ENCODE results near the gene TPCN1. TPM values are rescaled to one million over a fixed set of nuclear protein-coding genes. Genes with fewer than 3 reads are reported as not detected.

TPCN1 gene
- total RNA-seq, 2 donors from 2014 or later, result 18.9 to 30.8 TPM

DNA sequence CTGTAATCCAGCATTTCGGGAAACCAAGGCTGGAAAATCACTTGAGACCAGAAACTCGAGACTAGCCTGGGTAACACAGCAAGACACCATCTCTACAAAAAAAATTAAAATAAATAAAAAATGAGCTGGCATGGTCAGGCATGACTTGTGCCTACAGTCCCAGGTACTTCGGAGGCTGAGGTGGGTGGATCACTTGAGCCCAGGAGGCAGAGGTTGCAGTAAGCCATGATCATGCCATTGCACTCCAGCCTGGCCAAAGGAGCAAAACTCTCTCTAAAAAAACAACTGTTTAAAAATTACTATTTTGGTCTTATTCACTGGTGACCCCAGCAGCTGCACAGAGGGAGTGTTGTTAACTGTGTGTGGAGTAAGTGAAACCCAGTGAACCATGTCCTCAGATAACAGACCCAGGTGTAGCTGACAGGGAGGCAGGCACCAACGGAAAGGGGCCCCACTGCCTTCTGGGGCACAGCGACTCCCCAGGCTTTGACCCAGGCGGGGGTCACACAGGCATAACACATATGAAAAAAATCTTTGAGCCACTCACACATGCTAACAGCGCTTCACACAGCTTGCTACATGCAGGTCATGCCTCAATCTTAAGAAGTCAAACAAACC is 48.1 kb upstream of the TPCN1 start:
- H3K4me3 Mint-ChIP-seq, result no peak overlapping the region
- Histone ChIP-seq H3K36me3 (ENCODE audit: control insufficient read depth, insufficient read depth, low read length) (peaks cover 72% of the 10 kb centered on the region), H3K4me1 (ENCODE audit: control insufficient read depth, insufficient read depth, low read length) (no peaks in the 10 kb centered on the region), H3K9ac (ENCODE audit: extremely low read depth, low read length, poor library complexity, severe bottlenecking) (no peak overlapping the region), H3K27ac (ENCODE audit: low read depth, low read length) (no peak overlapping the region), H3K4me3 (ENCODE audit: low read length) (no peak overlapping the region), H3K27me3 (ENCODE audit: control insufficient read depth, insufficient read depth, low read length, poor library complexity, severe bottlenecking) (no peaks in the 10 kb centered on the region), H3K9me3 (ENCODE audit: control insufficient read depth, low read length) (no peaks in the 10 kb centered on the region)
- DNase-seq, result no peak
- TF ChIP-seq, protein P1, sequence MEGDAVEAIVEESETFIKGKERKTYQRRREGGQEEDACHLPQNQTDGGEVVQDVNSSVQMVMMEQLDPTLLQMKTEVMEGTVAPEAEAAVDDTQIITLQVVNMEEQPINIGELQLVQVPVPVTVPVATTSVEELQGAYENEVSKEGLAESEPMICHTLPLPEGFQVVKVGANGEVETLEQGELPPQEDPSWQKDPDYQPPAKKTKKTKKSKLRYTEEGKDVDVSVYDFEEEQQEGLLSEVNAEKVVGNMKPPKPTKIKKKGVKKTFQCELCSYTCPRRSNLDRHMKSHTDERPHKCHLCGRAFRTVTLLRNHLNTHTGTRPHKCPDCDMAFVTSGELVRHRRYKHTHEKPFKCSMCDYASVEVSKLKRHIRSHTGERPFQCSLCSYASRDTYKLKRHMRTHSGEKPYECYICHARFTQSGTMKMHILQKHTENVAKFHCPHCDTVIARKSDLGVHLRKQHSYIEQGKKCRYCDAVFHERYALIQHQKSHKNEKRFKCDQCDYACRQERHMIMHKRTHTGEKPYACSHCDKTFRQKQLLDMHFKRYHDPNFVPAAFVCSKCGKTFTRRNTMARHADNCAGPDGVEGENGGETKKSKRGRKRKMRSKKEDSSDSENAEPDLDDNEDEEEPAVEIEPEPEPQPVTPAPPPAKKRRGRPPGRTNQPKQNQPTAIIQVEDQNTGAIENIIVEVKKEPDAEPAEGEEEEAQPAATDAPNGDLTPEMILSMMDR (conservative IDR thresholded peaks at IDR 0.05), result no peak
- 79 to 92% methylated on average over 4 to 7 of the region's 7 CpGs for WGBS, 2 experiments (ENCODE audit: insufficient coverage in 1 of 2, insufficient read length in 1 of 2)
- H3K9me3 Mint-ChIP-seq, result no peaks in the 10 kb centered on the region
- no peaks in the 10 kb centered on the region for H3K4me1 Mint-ChIP-seq
- no peaks in the 10 kb centered on the region for H3K27me3 Mint-ChIP-seq (ENCODE audit: insufficient read depth)
- H3K36me3 Mint-ChIP-seq (ENCODE audit: low read depth), result peaks cover 83% of the 10 kb centered on the region
- no peak overlapping the region for H3K27ac Mint-ChIP-seq

DNA sequence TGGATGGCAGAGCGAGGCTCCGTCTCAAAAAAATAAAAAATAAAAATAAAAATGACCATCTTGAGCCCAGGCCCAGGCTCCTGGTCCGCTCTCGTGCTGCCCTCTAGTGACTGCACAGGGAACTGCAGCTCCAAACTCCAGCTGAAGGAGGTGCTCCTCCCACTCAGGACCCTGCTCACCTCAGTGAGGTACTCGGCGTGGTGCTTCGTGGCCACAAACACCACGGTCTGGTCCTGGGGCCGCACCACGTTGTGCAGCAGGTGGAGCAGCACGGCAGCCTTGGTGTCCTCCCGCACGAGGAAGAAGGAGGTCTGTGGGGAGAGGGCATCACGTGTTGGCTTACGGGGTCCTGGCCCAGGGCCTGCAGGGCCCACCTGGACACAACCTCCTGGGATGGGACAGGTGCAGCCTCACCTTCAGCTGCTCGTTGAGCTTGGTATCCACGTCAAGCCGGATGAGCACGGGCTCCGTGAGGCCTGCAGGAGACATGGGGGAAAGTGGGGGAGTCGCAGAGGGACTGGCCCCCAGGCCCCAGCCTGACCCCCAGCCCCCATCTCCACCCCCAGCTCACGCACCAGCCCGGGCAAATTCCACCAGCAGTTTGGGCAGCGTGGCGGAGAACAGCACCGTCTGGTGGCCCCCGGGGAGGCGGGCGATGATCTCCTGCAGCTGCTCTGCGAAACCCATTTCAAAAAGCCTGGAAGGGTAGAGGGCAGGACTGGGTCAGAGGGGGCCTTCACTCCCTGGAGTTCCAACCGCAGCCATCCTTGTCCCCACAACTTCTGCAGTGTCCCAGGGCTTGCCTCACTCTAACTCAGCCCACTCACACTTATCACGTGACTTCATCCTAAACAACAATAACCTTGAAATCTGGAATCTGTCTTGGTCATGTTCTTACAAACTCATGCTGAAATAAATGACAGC is 46.5 kb upstream of the TPCN1 start:
- no peak overlapping the region for H3K9ac ChIP-seq (ENCODE audit: extremely low read depth, low read length, poor library complexity, severe bottlenecking)
- Mint-ChIP-seq H3K4me3 (no peak overlapping the region), H3K27ac (no peak overlapping the region), H3K27me3 (ENCODE audit: insufficient read depth) (no peaks in the 10 kb centered on the region), H3K4me1 (no peaks in the 10 kb centered on the region), H3K9me3 (no peaks in the 10 kb centered on the region), H3K36me3 (ENCODE audit: low read depth) (peaks cover 87% of the 10 kb centered on the region)
- H3K27ac ChIP-seq (ENCODE audit: low read depth, low read length), result no peak overlapping the region
- H3K36me3 ChIP-seq (ENCODE audit: control insufficient read depth, insufficient read depth, low read length), result peaks cover 78% of the 10 kb centered on the region
- TF ChIP-seq, protein P1 (conservative IDR thresholded peaks at IDR 0.05), result peak; percentile 99
- H3K9me3 ChIP-seq (ENCODE audit: control insufficient read depth, low read length), result no peaks in the 10 kb centered on the region
- 76 to 82% methylated on average over 7 to 31 of the region's 32 CpGs for WGBS, 2 experiments (ENCODE audit: insufficient coverage in 1 of 2, insufficient read length in 1 of 2)
- no peak overlapping the region for H3K4me3 ChIP-seq (ENCODE audit: low read length)
- no peaks in the 10 kb centered on the region for H3K4me1 ChIP-seq (ENCODE audit: control insufficient read depth, insufficient read depth, low read length)
- H3K27me3 ChIP-seq (ENCODE audit: control insufficient read depth, insufficient read depth, low read length, poor library complexity, severe bottlenecking), result no peaks in the 10 kb centered on the region
- DNase-seq, result peak; percentile 97

DNA sequence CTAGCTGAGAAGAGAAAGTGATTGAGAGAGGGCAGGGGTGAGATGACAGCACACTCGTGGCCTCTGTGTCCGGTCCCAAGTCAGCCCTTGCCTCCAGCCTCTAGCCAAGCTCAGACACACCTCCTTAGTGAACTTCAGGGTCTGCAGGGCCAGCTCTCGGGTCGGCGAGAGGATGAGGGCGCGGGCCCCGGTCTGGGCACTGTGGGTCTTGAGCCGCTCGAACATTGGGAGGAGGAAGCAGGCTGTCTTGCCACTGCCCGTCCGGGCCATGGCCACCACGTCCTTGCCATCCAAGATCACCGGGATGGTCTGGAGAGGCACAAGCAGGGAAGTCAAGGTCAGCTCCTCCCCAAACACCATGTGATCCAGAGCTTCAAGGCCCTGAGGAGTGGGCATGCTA is 42.2 kb upstream of the TPCN1 start:
- no peak overlapping the region for H3K4me3 ChIP-seq (ENCODE audit: low read length)
- H3K27ac ChIP-seq (ENCODE audit: low read depth, low read length), result no peak overlapping the region
- WGBS, 2 experiments (ENCODE audit: insufficient coverage in 1 of 2, insufficient read length in 1 of 2), result 92% methylated on average over 13 to 14 of the region's 14 CpGs
- no peaks in the 10 kb centered on the region for H3K4me1 ChIP-seq (ENCODE audit: control insufficient read depth, insufficient read depth, low read length)
- Mint-ChIP-seq H3K9me3 (no peaks in the 10 kb centered on the region), H3K27me3 (ENCODE audit: insufficient read depth) (no peaks in the 10 kb centered on the region), H3K27ac (no peak overlapping the region), H3K4me1 (no peaks in the 10 kb centered on the region), H3K36me3 (ENCODE audit: low read depth) (peaks cover 68% of the 10 kb centered on the region), H3K4me3 (no peak overlapping the region)
- TF ChIP-seq, protein P1 (conservative IDR thresholded peaks at IDR 0.05), result no peak
- H3K27me3 ChIP-seq (ENCODE audit: control insufficient read depth, insufficient read depth, low read length, poor library complexity, severe bottlenecking), result no peaks in the 10 kb centered on the region
- H3K9me3 ChIP-seq (ENCODE audit: control insufficient read depth, low read length), result no peaks in the 10 kb centered on the region
- no peak for DNase-seq
- H3K9ac ChIP-seq (ENCODE audit: extremely low read depth, low read length, poor library complexity, severe bottlenecking), result no peak overlapping the region
- peaks cover 63% of the 10 kb centered on the region for H3K36me3 ChIP-seq (ENCODE audit: control insufficient read depth, insufficient read depth, low read length)

All from endodermal cell (in vitro differentiated cells).